H1 (cell line): ENCODE data around the gene GASK1B.

Experiments used
- EZH2 ChIP-seq: fragments of 200-600 bp; sonication (generic); IDR thresholded peaks from 2 replicates; pipeline ENCODE4 v1.7.1; 2012; ENCODE audit warnings: low read depth, mild to moderate bottlenecking, moderate library complexity, low read length, inconsistent platforms; ENCODE audit not compliant: severe bottlenecking
- RXRA ChIP-seq: IDR thresholded peaks from 2 replicates; pipeline ENCODE4 v1.6.1; 2011; ENCODE audit warnings: low read depth, mild to moderate bottlenecking, low read length, moderate library complexity; ENCODE audit not compliant: insufficient read depth
- TF ChIP-seq, protein P1 (sequence below), 3 experiments: IDR thresholded peaks; 1 replicate in 2 of 3; 2 replicates in 1 of 3; pipeline versions ENCODE4 v1.5.1 to v1.6.1; 2011; ENCODE audit warnings: low read length in 3 of 3, mild to moderate bottlenecking in 3 of 3, inconsistent platforms in 2 of 3, low read depth in 1 of 3, moderate library complexity in 1 of 3; ENCODE audit not compliant: insufficient read depth in 1 of 3; ENCODE audit errors: control extremely low read depth in 1 of 3

DNA sequence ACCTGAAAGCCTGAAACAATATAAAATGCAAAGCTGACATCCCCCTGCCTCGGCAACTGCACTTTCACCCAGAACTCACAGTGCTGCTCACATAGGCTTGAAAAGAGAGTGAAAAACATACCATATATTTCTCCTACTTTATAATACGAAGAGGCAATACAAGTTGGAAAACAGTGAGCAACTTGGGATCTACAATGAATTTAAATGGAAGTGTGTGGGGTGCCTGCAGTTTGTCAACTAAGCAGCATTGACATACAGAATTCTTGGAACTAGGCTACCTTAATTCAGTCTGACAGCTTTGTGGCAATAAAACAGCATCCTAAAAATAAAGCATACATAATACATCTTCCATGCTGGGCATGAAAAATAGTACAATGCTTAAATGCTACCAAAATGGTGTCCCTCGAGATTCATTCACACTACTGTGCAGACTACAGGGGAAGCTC is 8.0 kb downstream of the GASK1B start:
- TF ChIP-seq, protein P1, sequence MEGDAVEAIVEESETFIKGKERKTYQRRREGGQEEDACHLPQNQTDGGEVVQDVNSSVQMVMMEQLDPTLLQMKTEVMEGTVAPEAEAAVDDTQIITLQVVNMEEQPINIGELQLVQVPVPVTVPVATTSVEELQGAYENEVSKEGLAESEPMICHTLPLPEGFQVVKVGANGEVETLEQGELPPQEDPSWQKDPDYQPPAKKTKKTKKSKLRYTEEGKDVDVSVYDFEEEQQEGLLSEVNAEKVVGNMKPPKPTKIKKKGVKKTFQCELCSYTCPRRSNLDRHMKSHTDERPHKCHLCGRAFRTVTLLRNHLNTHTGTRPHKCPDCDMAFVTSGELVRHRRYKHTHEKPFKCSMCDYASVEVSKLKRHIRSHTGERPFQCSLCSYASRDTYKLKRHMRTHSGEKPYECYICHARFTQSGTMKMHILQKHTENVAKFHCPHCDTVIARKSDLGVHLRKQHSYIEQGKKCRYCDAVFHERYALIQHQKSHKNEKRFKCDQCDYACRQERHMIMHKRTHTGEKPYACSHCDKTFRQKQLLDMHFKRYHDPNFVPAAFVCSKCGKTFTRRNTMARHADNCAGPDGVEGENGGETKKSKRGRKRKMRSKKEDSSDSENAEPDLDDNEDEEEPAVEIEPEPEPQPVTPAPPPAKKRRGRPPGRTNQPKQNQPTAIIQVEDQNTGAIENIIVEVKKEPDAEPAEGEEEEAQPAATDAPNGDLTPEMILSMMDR (IDR thresholded peaks at IDR 0.05; ENCODE audit: control extremely low read depth in 1 of 3, insufficient read depth in 1 of 3, low read depth in 1 of 3, low read length in 3 of 3) = no peak
- TF ChIP-seq EZH2 = no peak
- no peak for TF ChIP-seq RXRA
